Natural killer cell (primary cell): Measurements from ENCODE around the gene KREMEN1. TPM values are rescaled to one million over a fixed set of nuclear protein-coding genes. Genes with fewer than 3 reads are reported as not detected.

Experiments used
- ATAC-seq, 3 donors: fragments of 150-1000 bp in 2 of 3; fragments of 200-7000 bp in 1 of 3; cut with Tn5 transposase; 1 replicate in 1 of 3; 2 replicates in 2 of 3; pipeline ENCODE4 v1.10.0; 2021; ENCODE audit warnings: mild to moderate bottlenecking in 2 of 3, moderate library complexity in 2 of 3
- DNase-seq, 2 donors: peaks; one replicate each; pipeline versions ENCODE4 v3.0.0 to v3.0.0-alpha.2; 2013 to 2021; ENCODE audit warnings: mixed read lengths in 1 of 2
- H3K27ac ChIP-seq: one replicate; pipeline ENCODE4 v1.5.1; 2013; ENCODE audit warnings: mild to moderate bottlenecking, low read length
- H3K27me3 ChIP-seq: one replicate; pipeline ENCODE4 v1.6.1; 2013; ENCODE audit warnings: low read length; ENCODE audit not compliant: control insufficient read depth, insufficient read depth
- H3K36me3 ChIP-seq: one replicate; pipeline ENCODE4 v1.6.1; 2013; ENCODE audit warnings: low read length; ENCODE audit not compliant: control insufficient read depth, insufficient read depth
- H3K4me1 ChIP-seq: one replicate; pipeline ENCODE4 v1.6.1; 2013; ENCODE audit warnings: low read length; ENCODE audit not compliant: control insufficient read depth, insufficient read depth
- H3K4me3 ChIP-seq: one replicate; pipeline ENCODE4 v1.5.1; 2013; ENCODE audit warnings: low read length
- H3K9me3 ChIP-seq: one replicate; pipeline ENCODE4 v1.6.1; 2013; ENCODE audit warnings: low read length; ENCODE audit not compliant: control insufficient read depth, insufficient read depth
- H3K27ac Mint-ChIP-seq, 2 donors: one replicate each; pipeline ENCODE4 v1.8.0; 2022; ENCODE audit warnings: mild to moderate bottlenecking in 2 of 2, mixed read lengths in 2 of 2, moderate library complexity in 1 of 2
- H3K27me3 Mint-ChIP-seq, 2 donors: one replicate each; pipeline ENCODE4 v1.8.0; 2022; ENCODE audit warnings: low read depth in 2 of 2, mixed read lengths in 2 of 2
- H3K36me3 Mint-ChIP-seq: one replicate; pipeline ENCODE4 v1.8.0; 2022; ENCODE audit warnings: mixed read lengths
- H3K4me1 Mint-ChIP-seq, 2 donors: one replicate each; pipeline ENCODE4 v1.8.0; 2022; ENCODE audit warnings: mixed read lengths in 2 of 2
- H3K4me3 Mint-ChIP-seq: one replicate; pipeline ENCODE4 v1.8.0; 2022; ENCODE audit warnings: mild to moderate bottlenecking, moderate library complexity, mixed read lengths
- H3K9me3 Mint-ChIP-seq, 2 donors: one replicate each; pipeline ENCODE4 v1.8.0; 2022; ENCODE audit warnings: mixed read lengths in 2 of 2
- CTCF ChIP-seq: fragments of 200-600 bp; IDR thresholded peaks from one replicate; pipeline ENCODE4 v1.8.0; 2022; ENCODE audit warnings: antibody characterized with exemption
- WGBS: methylation state at CpG from one replicate; pipeline ENCODE4 v1.1.7; 2013; ENCODE audit warnings: missing lambda C conversion rate; ENCODE audit not compliant: insufficient coverage; 5-methylcytosine and 5-hydroxymethylcytosine counted together
- intact Hi-C: fragments of 100-400 bp; cut with micrococcal nuclease; formaldehyde crosslinking; loops from one replicate; pipeline ENCODE4 v1.14.2; 2022
- total RNA-seq, 4 donors: library from RNA; stranded (reverse); fragments of 120-200 nt in 1 of 4; gene quantifications; one replicate each; pipeline versions ENCODE4 v1.2.3 to v1.2.4, GENCODE V29; 2013 to 2022

Gene KREMEN1
- total RNA-seq, 3 donors from 2014 or later (not counting 1 experiment from before 2014, with no cell fraction given) = 0.23 TPM; not detected in 2

GRCh38 chr22:29195964-29196666, 123.3 kb downstream of the KREMEN1 start:
- intact Hi-C loops = no loop called here
- Histone ChIP-seq H3K36me3 (no peaks in the 10 kb centered on the region), H3K4me3 (no peak overlapping the region), H3K27ac (no peak overlapping the region), H3K27me3 (no peaks in the 10 kb centered on the region), H3K9me3 (no peaks in the 10 kb centered on the region), H3K4me1 (no peaks in the 10 kb centered on the region)
- DNase-seq = no peak
- Mint-ChIP-seq H3K4me3 (no peak overlapping the region), H3K4me1 (peaks cover 0 to 6% of the 10 kb centered on the region in 2 donors), H3K36me3 (no peaks in the 10 kb centered on the region), H3K9me3 (no peaks in the 10 kb centered on the region), H3K27me3 (no peaks in the 10 kb centered on the region), H3K27ac (no peak overlapping the region)
- 58% methylated on average over 10 of the region's 10 CpGs for WGBS
- no peak for TF ChIP-seq CTCF
- peak in 1 of 3 donors; percentile 46 for ATAC-seq

- intact Hi-C loops = no loop called here
- no peak overlapping the region for H3K4me3 Mint-ChIP-seq
- H3K27ac Mint-ChIP-seq = no peak overlapping the region
Observed at GRCh38 chr22:29197096-29197495, 124.3 kb downstream of the KREMEN1 start.

GRCh38 chr22:29198240-29198639, 125.4 kb downstream of the KREMEN1 start:
- Histone ChIP-seq H3K27me3 (no peaks in the 10 kb centered on the region), H3K4me3 (no peak overlapping the region), H3K4me1 (peaks cover 15% of the 10 kb centered on the region), H3K36me3 (no peaks in the 10 kb centered on the region), H3K27ac (no peak overlapping the region), H3K9me3 (no peaks in the 10 kb centered on the region)
- peaks cover 15 to 25% of the 10 kb centered on the region in 2 donors for H3K4me1 Mint-ChIP-seq
- no peaks in the 10 kb centered on the region for H3K9me3 Mint-ChIP-seq
- no peak for DNase-seq
- no peaks in the 10 kb centered on the region for H3K27me3 Mint-ChIP-seq
- no peak overlapping the region for H3K4me3 Mint-ChIP-seq
- ATAC-seq = no peak
- H3K27ac Mint-ChIP-seq = no peak overlapping the region
- 92% methylated on average over 4 of the region's 5 CpGs for WGBS
- no peak for TF ChIP-seq CTCF
- no peaks in the 10 kb centered on the region for H3K36me3 Mint-ChIP-seq
- intact Hi-C loops = no loop called here

More at GRCh38 chr22:29197096-29197495, 124.3 kb downstream of the KREMEN1 start:
- no peaks in the 10 kb centered on the region for H3K9me3 Mint-ChIP-seq
- Histone ChIP-seq H3K4me3 (no peak overlapping the region), H3K27me3 (no peaks in the 10 kb centered on the region), H3K27ac (no peak overlapping the region), H3K36me3 (no peaks in the 10 kb centered on the region), H3K9me3 (no peaks in the 10 kb centered on the region), H3K4me1 (peaks cover 4% of the 10 kb centered on the region)
- TF ChIP-seq CTCF = no peak
- ATAC-seq (no peak), DNase-seq (no peak)
- peaks cover 4 to 15% of the 10 kb centered on the region in 2 donors for H3K4me1 Mint-ChIP-seq
- H3K27me3 Mint-ChIP-seq = no peaks in the 10 kb centered on the region
- no peaks in the 10 kb centered on the region for H3K36me3 Mint-ChIP-seq
- no CpG with 5 or more reads among the region's 3 CpGs for WGBS
